Mucosa of stomach (tissue), 1 donor: ENCODE data around the gene SIPA1L3.
"Not testable (repeated sequence)": the region's sequence is repeated elsewhere in the genome, so short reads cannot be mapped to it uniquely, and the experiment has no call there.

Source experiments
- H3K27me3 ChIP-seq: one replicate; pipeline ENCODE4 v1.7.0; 2013; ENCODE audit warnings: mild to moderate bottlenecking, low read length; ENCODE audit not compliant: control insufficient read depth, insufficient read depth
- H3K36me3 ChIP-seq: one replicate; pipeline ENCODE4 v1.7.0; 2013; ENCODE audit warnings: low read length; ENCODE audit not compliant: control insufficient read depth, insufficient read depth
- H3K4me1 ChIP-seq: one replicate; pipeline ENCODE4 v1.7.0; 2013; ENCODE audit warnings: mild to moderate bottlenecking, low read length; ENCODE audit not compliant: control insufficient read depth, insufficient read depth
- H3K4me3 ChIP-seq: one replicate; pipeline ENCODE4 v1.7.0; 2013; ENCODE audit warnings: low read length
- H3K9ac ChIP-seq: one replicate; pipeline ENCODE4 v1.7.0; 2013; ENCODE audit warnings: mild to moderate bottlenecking, low read length, moderate library complexity
- H3K9me3 ChIP-seq: one replicate; pipeline ENCODE4 v1.7.0; 2013; ENCODE audit warnings: mild to moderate bottlenecking, low read length, moderate library complexity; ENCODE audit not compliant: control insufficient read depth
- donor health status: Pancreatic carcinoma.

SIPA1L3 gene

DNA sequence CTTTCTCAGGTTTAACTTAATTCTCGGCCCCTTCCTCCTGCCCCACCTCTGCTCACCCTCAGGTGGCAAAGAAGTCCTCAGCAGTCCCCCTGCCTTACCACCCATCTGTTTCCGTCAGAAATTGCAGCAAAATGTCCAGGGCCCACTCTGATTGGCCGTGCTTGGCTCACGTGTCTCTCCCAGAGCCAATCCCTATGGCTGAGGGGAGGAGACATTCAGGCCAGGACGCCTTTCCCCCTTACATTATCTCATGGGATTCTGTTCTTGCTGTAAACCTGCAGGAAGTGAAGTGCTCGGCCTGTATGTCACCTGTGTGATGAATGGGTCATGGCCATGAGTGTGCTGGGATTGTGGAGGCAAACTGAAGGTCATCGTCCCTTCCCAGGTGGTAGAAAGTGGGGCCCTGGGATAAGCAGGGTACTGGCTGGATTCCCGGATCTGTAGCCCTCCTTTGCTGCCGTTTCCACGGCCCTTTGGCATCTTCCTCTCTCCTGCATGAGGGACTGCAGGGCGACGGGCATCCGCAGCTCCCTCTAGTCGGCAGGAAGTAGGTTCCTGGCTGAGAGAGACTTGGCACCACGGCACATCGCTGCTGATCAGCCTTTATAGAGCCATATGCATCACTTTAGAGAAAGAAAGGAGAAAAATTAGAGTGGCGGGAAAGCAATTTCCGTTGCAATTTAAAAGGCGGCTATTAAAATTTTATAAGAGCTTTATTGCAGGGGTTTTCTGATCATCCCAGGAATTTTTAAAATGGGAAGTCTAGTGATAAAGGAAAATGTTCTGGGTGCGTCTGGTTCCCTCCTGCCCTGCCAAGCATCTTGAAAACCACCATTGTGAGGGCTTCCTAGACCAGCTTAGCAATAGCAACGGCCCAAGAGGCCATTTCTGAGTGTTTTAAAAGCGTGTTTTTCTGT, 118.2 kb downstream of the SIPA1L3 start:
- Histone ChIP-seq H3K9ac (no peak overlapping the region), H3K4me1 (peaks cover 20% of the 10 kb centered on the region)

DNA sequence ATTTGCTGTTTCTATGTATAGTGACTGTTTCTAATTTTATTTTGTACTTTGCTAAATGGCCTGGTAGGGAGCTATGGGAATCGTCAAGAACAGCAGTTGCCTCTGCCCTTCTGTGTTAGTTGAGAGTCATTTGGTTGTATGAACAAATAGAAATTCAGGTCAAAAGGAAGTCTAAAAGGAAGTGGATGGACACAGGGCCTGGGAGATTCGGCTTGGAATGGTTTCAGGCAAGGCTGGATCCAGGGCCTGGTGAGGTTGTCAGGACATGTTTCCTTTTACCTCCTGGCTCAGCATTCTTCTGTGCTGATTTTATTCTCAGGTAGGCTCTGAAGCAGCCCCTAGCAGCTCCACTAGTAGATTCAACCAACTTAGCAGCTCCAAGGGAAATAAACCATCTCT, 118.9 kb downstream of the SIPA1L3 start:
- no peaks in the 10 kb centered on the region for H3K27me3 ChIP-seq
- no peaks in the 10 kb centered on the region for H3K36me3 ChIP-seq
- H3K9ac ChIP-seq: no peak overlapping the region
- peaks cover 20% of the 10 kb centered on the region for H3K4me1 ChIP-seq
- no peaks in the 10 kb centered on the region for H3K9me3 ChIP-seq
- no peak overlapping the region for H3K4me3 ChIP-seq

More for the DNA sequence above, 118.2 kb downstream of the SIPA1L3 start:
- H3K27me3 ChIP-seq: no peaks in the 10 kb centered on the region
- H3K9me3 ChIP-seq: no peaks in the 10 kb centered on the region
- H3K36me3 ChIP-seq: no peaks in the 10 kb centered on the region
- no peak overlapping the region for H3K4me3 ChIP-seq

DNA sequence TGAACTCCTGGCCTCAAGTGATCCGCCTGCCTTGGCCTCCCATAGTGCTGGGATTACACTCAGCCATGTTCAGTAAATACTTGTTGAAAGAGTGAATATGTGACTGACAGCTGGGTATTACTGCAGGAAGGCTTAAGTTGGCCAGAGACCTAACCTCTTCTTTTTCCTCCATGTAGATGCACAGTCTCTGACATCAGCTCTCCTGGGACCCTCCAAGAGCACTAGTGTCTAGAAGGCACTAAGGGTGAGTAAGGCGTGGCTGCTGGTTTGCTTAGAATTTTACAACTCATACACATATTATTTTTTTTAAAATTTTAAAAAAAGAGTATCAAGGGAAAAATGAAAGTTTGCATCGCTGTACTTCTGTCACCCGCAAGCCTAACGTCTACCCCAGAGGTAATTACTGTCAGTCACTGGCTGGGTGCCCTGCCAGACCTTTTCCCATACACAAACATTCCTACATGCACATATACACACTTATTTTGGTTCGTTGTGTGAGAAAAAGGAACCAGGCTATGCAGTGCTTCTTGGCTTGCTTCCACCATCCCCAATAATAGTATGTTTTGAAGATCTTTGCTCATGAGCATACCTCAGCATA, 122.0 kb downstream of the SIPA1L3 start:
- no peaks in the 10 kb centered on the region for H3K36me3 ChIP-seq
- H3K9me3 ChIP-seq: no peaks in the 10 kb centered on the region
- H3K27me3 ChIP-seq: no peaks in the 10 kb centered on the region

DNA sequence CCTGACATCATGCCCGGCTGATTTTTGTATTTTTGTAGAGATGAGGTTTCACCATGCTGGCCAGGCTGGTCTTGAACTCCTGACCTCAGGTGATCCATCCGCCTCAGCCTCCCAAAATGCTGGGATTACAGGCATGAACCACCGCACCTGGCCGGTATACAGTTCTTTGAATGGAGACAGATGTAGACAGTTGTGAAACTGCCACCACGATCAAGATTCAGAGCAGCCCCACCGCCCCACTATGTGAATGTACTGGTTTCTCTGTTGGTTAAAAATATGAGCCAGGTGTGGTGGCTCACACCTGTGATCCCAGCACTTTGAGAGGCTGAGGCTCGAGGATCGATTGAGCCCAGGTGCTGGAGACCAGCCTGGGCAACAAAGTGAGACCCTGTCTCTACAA, 123.0 kb downstream of the SIPA1L3 start:
- H3K36me3 ChIP-seq, H3K9me3 ChIP-seq: not testable (repeated sequence)

More for the DNA sequence above, 122.0 kb downstream of the SIPA1L3 start:
- no peak overlapping the region for H3K4me3 ChIP-seq
- H3K9ac ChIP-seq: no peak overlapping the region
- peaks cover 11% of the 10 kb centered on the region for H3K4me1 ChIP-seq

DNA sequence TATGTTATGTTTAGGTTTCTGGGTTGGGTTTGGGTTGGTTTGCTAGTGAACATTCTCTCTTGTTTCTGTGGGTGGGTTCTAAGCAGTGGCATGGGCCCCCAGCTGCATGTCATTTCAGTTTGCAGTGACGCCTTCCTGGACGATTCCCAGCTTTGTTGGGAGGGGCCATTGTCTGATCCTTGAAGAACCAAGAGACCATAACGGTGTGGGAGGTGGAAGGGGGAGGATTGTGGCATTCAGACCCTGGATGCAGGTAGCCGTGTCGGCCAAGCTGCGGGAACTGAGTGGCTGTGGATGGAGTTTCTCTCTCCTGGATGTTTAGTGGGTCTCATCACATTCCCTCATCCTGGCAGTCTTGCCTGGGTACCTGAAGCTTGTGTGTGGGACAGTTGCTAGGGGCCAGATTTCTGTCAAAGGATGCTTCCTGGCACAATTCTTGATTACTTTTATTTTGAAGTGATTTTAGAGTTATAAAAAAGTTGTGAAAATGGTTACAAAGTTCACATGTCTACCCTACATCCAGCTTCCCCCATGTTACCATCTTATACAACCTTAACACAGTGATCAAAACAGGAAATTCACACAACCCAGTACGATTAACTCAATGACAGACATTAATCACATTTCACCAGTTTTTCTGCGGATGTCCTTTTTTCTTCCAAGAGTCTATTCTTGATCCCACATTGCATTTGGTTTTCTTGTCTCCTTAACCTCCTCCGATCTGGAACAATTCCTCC, 123.8 kb downstream of the SIPA1L3 start:
- H3K4me3 ChIP-seq: no peak overlapping the region
- H3K9ac ChIP-seq: no peak overlapping the region
- H3K4me1 ChIP-seq: peaks cover 14% of the 10 kb centered on the region
- H3K36me3 ChIP-seq: no peaks in the 10 kb centered on the region
- no peaks in the 10 kb centered on the region for H3K27me3 ChIP-seq
- no peaks in the 10 kb centered on the region for H3K9me3 ChIP-seq

More for the DNA sequence above, 123.0 kb downstream of the SIPA1L3 start:
- H3K4me1 ChIP-seq, H3K4me3 ChIP-seq, H3K27me3 ChIP-seq, H3K9ac ChIP-seq: not testable (repeated sequence)

DNA sequence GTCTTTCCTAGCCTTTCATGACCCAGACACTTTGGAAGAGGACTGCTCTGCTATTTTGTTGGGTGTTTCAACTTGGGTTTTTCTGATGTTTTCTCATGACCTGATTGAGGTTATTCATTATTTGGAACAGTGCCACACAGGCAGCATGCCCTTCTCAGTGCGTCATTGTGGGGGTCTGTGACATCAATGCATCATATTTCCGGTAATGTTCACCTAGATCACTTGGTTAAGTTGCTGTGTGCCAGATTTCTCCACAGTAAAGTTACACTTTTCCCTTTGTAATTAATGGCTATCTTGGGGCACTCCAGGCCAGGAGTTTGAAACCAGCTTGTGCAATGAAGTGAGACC, 124.4 kb downstream of the SIPA1L3 start:
- Histone ChIP-seq H3K9ac (no peak overlapping the region), H3K4me1 (peaks cover 18% of the 10 kb centered on the region), H3K4me3 (no peak overlapping the region), H3K27me3 (no peaks in the 10 kb centered on the region), H3K9me3 (no peaks in the 10 kb centered on the region), H3K36me3 (no peaks in the 10 kb centered on the region)

DNA sequence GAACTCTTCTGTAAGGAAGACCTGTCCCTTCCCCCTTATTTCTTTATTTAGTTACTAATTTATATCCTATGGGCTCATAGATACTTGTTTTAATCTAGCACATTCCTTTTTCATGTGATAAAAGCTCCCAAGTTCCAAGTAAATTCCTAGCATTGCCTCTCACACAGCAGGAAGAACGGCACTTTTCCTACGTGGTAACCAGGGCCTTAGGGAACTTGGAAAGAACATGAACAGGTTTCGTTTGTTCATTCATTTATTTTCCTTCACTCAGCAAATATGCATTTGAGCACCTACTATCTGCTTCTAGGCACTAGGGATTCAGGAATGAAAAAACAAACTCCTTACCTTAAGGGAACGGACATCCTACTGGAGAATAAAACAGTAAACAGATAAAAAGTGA, 125.1 kb downstream of the SIPA1L3 start:
- no peaks in the 10 kb centered on the region for H3K27me3 ChIP-seq
- H3K4me1 ChIP-seq: peaks cover 18% of the 10 kb centered on the region
- no peaks in the 10 kb centered on the region for H3K9me3 ChIP-seq
- no peak overlapping the region for H3K4me3 ChIP-seq
- H3K36me3 ChIP-seq: no peaks in the 10 kb centered on the region
- no peak overlapping the region for H3K9ac ChIP-seq

DNA sequence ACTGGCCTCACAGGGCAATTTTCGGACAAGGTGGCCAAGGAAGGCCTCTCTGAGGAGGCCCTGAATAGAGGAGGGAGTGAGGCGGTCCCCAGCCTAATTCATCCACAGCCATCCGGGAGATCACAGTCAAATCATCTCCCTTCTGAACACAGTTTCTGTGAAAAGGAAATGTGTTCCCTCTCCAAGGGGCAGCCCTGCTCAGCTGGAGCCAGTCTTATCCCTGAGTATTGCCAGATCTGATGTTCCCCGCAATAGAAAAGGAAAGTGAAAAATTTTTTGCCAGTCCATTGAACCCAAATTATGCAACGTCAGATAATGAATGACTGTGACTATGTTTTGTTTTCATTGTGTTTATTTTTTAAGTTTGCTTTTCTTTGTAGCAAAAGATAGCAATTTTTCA, 125.9 kb downstream of the SIPA1L3 start:
- peaks cover 18% of the 10 kb centered on the region for H3K4me1 ChIP-seq

DNA sequence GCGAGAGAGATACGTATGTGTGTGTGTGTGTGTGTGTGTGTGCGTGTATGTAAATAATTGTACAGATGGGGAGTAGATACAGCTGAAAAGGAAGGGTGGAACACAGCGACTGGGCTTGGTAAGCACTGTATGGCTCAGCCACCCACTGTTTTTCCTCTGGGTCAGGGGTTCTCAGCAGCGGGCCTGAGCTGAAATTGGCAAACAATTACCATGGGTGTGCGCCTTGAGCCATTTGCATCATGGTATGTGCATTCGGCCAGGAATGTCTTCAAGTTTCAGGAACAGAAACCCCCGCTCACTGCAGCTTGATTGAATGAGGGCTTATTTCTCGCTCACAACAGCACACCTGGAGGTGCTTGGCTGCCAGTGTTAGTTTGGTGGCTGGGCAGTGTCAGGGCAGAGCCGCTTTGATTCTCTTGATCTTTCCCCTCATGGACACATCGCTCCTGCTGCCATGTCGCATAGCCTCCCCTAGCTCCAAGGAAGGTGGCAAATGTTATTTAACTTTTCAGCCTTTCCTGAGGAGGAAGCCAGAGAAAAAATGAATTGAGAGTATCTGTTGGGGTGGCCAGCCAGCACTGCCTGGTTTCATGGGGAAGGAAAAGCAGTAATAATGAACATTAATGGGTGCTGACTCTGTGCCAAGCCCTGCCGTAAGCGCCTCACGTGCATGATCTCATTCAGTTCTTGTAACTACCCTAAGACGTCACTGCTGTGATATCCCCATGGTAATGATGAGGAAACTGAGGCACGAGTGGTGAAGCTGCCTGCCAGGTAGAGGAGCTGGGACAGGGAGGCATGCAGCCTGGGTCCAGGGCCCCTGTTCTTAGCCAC, 126.9 kb downstream of the SIPA1L3 start:
- H3K27me3 ChIP-seq: no peaks in the 10 kb centered on the region
- no peak overlapping the region for H3K9ac ChIP-seq
- H3K36me3 ChIP-seq: no peaks in the 10 kb centered on the region
- H3K9me3 ChIP-seq: no peaks in the 10 kb centered on the region
- peaks cover 18% of the 10 kb centered on the region for H3K4me1 ChIP-seq
- H3K4me3 ChIP-seq: no peak overlapping the region

More for the DNA sequence above, 125.9 kb downstream of the SIPA1L3 start:
- Histone ChIP-seq H3K9ac (no peak overlapping the region), H3K4me3 (no peak overlapping the region), H3K9me3 (no peaks in the 10 kb centered on the region), H3K27me3 (no peaks in the 10 kb centered on the region), H3K36me3 (no peaks in the 10 kb centered on the region)

DNA sequence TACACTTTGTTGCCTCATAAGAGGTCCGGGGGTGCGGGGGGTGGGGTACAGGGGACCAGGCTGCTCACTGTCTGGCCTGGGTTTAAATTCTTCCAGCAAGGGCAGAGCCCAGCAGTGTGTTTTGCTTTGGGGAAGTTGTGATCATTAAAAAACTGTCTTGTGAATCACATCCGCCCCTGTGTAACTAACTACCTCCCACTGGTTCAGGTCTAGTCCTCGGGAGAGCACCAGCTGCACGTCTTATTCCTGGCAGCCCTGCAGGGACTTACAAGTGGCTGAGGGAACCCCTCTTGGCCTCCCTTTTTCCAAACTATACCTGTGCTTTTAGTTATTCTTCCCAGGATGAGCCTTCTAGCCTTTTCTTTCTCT, 127.5 kb downstream of the SIPA1L3 start:
- H3K4me3 ChIP-seq: no peak overlapping the region
- peaks cover 18% of the 10 kb centered on the region for H3K4me1 ChIP-seq
- no peaks in the 10 kb centered on the region for H3K36me3 ChIP-seq

DNA sequence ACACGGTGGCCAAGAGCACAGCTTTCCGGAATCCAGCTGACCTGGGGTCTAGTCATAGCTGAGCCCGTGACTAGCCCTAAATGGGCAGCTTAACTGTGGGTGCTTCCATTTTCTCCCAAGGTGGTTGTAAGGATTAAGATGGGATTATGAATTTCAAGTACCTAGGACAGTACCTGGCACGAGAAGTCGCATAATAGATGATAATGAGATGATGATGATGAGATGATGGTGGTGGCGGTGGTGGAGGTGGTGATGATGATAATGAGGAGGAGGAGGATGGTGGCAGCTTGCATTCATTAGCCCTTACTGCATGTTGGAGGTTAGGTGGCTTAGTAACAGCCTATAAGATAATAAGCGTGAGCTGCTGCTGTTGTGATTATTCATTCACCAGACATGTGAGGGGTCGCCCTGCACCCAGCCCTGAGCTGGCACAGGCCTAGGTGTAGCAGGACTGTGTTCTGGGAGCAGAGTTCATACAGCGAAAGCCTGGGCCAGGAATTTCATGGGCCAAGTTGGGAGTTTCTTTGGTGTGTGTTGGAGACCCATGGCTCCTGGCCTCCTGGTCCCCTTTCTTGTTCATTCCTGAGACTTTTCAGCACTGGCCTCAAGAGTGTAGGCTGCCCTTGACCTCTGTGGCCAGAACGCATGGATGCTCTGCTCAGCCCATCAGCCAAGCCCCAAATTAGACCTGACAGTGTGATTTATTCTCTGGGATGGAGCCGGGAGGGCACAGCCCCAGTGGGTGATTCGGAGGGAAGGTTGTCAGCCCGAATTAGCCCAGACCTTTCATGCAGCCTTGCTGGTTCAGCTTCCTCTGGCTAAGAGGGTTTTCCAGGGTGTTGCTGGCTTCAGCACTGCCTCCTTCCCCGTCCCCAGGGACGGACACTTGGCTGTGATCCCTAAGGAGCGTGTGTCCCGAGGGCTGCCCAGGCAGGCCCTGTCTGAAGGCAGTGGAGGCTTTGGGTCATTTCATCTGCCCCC, 128.8 kb downstream of the SIPA1L3 start:
- H3K36me3 ChIP-seq: no peaks in the 10 kb centered on the region
- no peaks in the 10 kb centered on the region for H3K9me3 ChIP-seq
- H3K9ac ChIP-seq: no peak overlapping the region
- H3K27me3 ChIP-seq: no peaks in the 10 kb centered on the region
- peaks cover 18% of the 10 kb centered on the region for H3K4me1 ChIP-seq
- H3K4me3 ChIP-seq: no peak overlapping the region

More for the DNA sequence above, 127.5 kb downstream of the SIPA1L3 start:
- no peaks in the 10 kb centered on the region for H3K9me3 ChIP-seq
- H3K9ac ChIP-seq: no peak overlapping the region
- no peaks in the 10 kb centered on the region for H3K27me3 ChIP-seq
